Gastroesophageal sphincter (tissue), 4 donors: ENCODE results near the gene SAC3D1. TPM values are rescaled to one million over a fixed set of nuclear protein-coding genes. Genes with fewer than 3 reads are reported as not detected.

Source experiments
- ATAC-seq: fragments of 150-250 bp; one replicate; pipeline ENCODE4 v1.9.1; 2016; ENCODE audit warnings: mild to moderate bottlenecking, moderate library complexity
- H3K27ac ChIP-seq, 4 donors: fragments of 200-600 bp; sonication (generic) in 3 of 4; 1 replicate in 3 of 4; 2 replicates in 1 of 4; pipeline ENCODE4 v1.5.1; 2016 to 2019
- H3K27me3 ChIP-seq: fragments of 200-600 bp; sonication (generic); one replicate; pipeline ENCODE4 v1.5.1; 2019
- H3K36me3 ChIP-seq, 2 donors: fragments of 200-600 bp; sonication (generic); one replicate each; pipeline ENCODE4 v1.5.1; 2019; ENCODE audit warnings: control low read depth in 1 of 2
- H3K4me1 ChIP-seq, 3 donors: fragments of 200-600 bp; sonication (generic); 1 replicate in 2 of 3; 2 replicates in 1 of 3; pipeline ENCODE4 v1.5.1; 2016 to 2019; ENCODE audit warnings: control low read depth in 2 of 3
- H3K4me3 ChIP-seq, 2 donors: fragments of 200-600 bp; sonication (generic); one replicate each; pipeline ENCODE4 v1.5.1; 2019; ENCODE audit warnings: mild to moderate bottlenecking in 1 of 2, moderate library complexity in 1 of 2
- H3K9me3 ChIP-seq, 3 donors: fragments of 200-600 bp; sonication (generic); one replicate each; pipeline ENCODE4 v1.5.1; 2017 to 2019; ENCODE audit warnings: control low read depth in 2 of 3
- EP300 ChIP-seq: sonication (generic); formaldehyde crosslinking; IDR thresholded peaks from one replicate; pipeline ENCODE4 v1.6.1; 2017; ENCODE audit warnings: antibody characterized with exemption, mild to moderate bottlenecking
- POLR2A ChIP-seq, 2 donors: fragments of 450-650 bp; IDR thresholded peaks; one replicate each; pipeline ENCODE4 v1.6.1; 2017; ENCODE audit warnings: antibody characterized with exemption in 2 of 2, mild to moderate bottlenecking in 2 of 2, moderate library complexity in 1 of 2
- POLR2AphosphoS5 ChIP-seq: sonication (generic); formaldehyde crosslinking; IDR thresholded peaks from one replicate; pipeline ENCODE4 v1.6.1; 2017; ENCODE audit warnings: antibody characterized with exemption
- WGBS, 2 donors: methylation state at CpG; one replicate each; pipeline ENCODE4 v1.1.5; 2018; ENCODE audit warnings: low coverage in 1 of 2; 5-methylcytosine and 5-hydroxymethylcytosine counted together
- total RNA-seq, 4 donors: library from RNA; depleted of rRNA; stranded (reverse); fragments of >200 nt; gene quantifications; one replicate each; pipeline ENCODE4 v1.1.0, GENCODE V29; 2016
- TF ChIP-seq, protein P1 (sequence below), 4 experiments: fragments of 200-600 bp in 2 of 4; fragments of 450-650 bp in 2 of 4; sonication (generic) in 1 of 4; IDR thresholded peaks; one replicate each; pipeline ENCODE4 v1.5.1; 2017 to 2019; ENCODE audit warnings: antibody characterized with exemption in 4 of 4, mild to moderate bottlenecking in 2 of 4, moderate library complexity in 2 of 4

Gene SAC3D1
- total RNA-seq, 4 donors from 2014 or later, result 4.7 to 13.6 (median 12.7) TPM

DNA sequence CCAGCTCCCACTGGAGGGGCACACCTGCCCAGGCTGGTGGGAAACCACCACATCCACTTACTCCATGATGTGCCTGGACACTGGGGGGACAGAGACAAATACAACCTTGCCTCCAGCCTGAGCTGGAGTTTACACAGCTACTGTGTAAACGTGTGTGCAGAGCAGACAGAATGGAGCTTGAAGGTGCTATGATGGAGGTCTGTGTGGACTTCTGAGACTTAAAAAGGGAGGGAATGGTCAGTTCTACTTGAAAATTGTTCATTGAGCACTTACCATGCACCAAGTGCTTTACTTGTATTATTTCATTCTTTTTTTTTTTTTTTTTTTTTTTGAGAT, 31.6 kb downstream of the SAC3D1 start:
- Histone ChIP-seq H3K27ac (no peak overlapping the region), H3K36me3 (no peaks in the 10 kb centered on the region), H3K9me3 (no peaks in the 10 kb centered on the region), H3K27me3 (no peaks in the 10 kb centered on the region), H3K4me3 (no peak overlapping the region), H3K4me1 (no peaks in the 10 kb centered on the region)
- no peak for TF ChIP-seq POLR2AphosphoS5
- TF ChIP-seq EP300, result no peak
- 33 to 56% methylated on average over 1 of the region's 1 CpG for WGBS, 2 donors
- no peak for ATAC-seq

DNA sequence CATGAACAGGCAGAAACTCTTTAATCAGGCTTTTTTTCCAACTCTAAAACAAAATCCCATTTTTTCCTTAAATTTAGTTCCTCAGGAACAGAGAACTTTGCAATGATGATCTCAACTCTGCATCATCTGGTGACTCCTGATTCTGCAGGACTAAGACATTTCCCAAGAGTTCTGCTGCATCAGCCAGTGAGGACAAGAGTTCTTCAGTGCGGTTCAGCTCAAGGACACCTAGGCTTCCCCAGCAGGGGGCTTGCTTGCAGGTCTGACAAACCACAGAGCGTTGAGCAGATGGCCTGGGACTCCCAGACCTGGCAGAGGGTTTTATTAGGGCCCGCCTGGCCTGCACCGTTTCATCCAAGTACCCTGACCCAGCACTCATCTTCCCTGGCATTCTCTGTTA, 36.4 kb downstream of the SAC3D1 start:
- no peak overlapping the region for H3K27ac ChIP-seq
- WGBS, 2 donors, result 90 to 100% methylated on average over 2 to 4 of the region's 4 CpGs
- H3K4me3 ChIP-seq, result no peak overlapping the region
- no peak for ATAC-seq
- H3K36me3 ChIP-seq, result no peaks in the 10 kb centered on the region
- H3K9me3 ChIP-seq, result no peaks in the 10 kb centered on the region
- H3K4me1 ChIP-seq, result no peaks in the 10 kb centered on the region
- H3K27me3 ChIP-seq, result no peaks in the 10 kb centered on the region
- no peak for TF ChIP-seq EP300
- TF ChIP-seq POLR2AphosphoS5, result no peak
- TF ChIP-seq, protein P1, sequence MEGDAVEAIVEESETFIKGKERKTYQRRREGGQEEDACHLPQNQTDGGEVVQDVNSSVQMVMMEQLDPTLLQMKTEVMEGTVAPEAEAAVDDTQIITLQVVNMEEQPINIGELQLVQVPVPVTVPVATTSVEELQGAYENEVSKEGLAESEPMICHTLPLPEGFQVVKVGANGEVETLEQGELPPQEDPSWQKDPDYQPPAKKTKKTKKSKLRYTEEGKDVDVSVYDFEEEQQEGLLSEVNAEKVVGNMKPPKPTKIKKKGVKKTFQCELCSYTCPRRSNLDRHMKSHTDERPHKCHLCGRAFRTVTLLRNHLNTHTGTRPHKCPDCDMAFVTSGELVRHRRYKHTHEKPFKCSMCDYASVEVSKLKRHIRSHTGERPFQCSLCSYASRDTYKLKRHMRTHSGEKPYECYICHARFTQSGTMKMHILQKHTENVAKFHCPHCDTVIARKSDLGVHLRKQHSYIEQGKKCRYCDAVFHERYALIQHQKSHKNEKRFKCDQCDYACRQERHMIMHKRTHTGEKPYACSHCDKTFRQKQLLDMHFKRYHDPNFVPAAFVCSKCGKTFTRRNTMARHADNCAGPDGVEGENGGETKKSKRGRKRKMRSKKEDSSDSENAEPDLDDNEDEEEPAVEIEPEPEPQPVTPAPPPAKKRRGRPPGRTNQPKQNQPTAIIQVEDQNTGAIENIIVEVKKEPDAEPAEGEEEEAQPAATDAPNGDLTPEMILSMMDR (IDR thresholded peaks at IDR 0.05), result no peak
- no peak for TF ChIP-seq POLR2A (IDR thresholded peaks at IDR 0.05)

DNA sequence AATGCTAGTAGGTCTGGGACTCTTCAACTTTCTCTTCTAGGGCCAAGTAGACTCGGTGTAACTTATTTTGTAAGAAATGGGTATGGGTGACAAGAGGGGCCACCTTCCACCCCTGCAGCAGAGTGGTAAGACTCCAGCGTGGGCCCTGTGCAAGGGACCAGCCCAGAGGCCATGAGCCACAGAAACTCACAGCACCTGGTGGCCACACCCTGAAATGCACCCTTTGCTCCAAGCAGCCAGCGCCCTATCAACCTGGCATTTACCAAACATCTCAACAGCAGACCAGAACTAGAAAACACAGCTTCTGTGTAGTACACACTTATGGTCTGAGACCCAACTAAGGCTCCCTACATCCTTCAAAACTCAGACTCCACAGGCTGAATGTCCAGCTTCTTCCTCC, 37.1 kb downstream of the SAC3D1 start:
- ATAC-seq, result no peak
- Histone ChIP-seq H3K36me3 (no peaks in the 10 kb centered on the region), H3K27me3 (no peaks in the 10 kb centered on the region), H3K9me3 (no peaks in the 10 kb centered on the region), H3K27ac (no peak overlapping the region), H3K4me1 (peaks cover 0 to under 1% (median 0%) of the 10 kb centered on the region in 3 donors), H3K4me3 (no peak overlapping the region)
- TF ChIP-seq POLR2AphosphoS5, result no peak
- TF ChIP-seq, protein P1 (IDR thresholded peaks at IDR 0.05), result peak in 3 of 4 experiments; percentile 33 to 56 (median 56)
- WGBS, 2 donors, result 53 to 80% methylated on average over 1 to 3 of the region's 3 CpGs

GRCh38 chr11:65078786-65079342, 37.9 kb downstream of the SAC3D1 start:
- H3K27me3 ChIP-seq, result no peaks in the 10 kb centered on the region
- no peak for ATAC-seq
- H3K4me3 ChIP-seq, result no peak overlapping the region
- peaks cover 0 to 7% (median 5%) of the 10 kb centered on the region in 3 donors for H3K4me1 ChIP-seq
- H3K27ac ChIP-seq, result no peak overlapping the region
- H3K9me3 ChIP-seq, result no peaks in the 10 kb centered on the region
- WGBS, 2 donors, result 40 to 100% methylated on average over 1 to 3 of the region's 9 CpGs
- TF ChIP-seq POLR2AphosphoS5 (no peak), EP300 (no peak), POLR2A (IDR thresholded peaks at IDR 0.05) (no peak)
- TF ChIP-seq, protein P1 (IDR thresholded peaks at IDR 0.05), result no peak
- no peaks in the 10 kb centered on the region for H3K36me3 ChIP-seq

DNA sequence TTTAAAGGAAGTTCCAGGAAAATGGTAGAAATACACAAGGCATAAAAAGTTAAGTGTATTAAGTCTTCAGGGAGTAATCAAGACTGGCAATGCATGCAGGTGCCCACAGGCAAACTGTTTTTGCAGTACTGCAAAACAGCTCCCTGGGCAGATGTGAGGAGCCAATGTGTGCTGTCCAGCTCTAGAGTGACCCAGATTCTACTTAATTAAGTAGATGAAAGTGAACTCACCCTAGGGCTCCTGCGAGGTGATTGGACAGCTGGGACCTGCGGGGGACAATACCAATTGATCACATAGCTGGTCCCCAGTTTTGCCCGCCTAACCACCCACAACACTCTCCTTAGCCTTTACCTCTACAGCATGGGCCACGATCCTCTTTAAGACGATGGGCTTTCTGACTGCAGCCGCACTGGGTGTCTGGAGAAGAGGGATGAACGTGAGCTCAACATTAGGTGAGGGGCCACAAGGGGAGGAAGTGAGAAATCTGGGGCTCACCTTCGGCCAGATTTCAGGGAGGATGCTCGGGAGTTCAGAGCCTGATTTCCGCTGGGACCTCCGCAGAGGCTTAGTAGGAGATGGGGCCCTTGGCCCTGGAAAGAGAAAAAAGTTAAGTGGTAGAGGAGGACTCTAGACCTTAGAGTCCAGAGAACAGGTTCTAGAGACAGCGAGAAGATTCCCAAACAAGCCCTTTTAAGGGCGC, 42.3 kb downstream of the SAC3D1 start:
- no peaks in the 10 kb centered on the region for H3K27me3 ChIP-seq

More for the DNA sequence above, 42.3 kb downstream of the SAC3D1 start:
- 2 to 10% methylated on average over 2 to 6 of the region's 13 CpGs for WGBS, 2 donors
- no peak for TF ChIP-seq POLR2A (IDR thresholded peaks at IDR 0.05)
- TF ChIP-seq POLR2AphosphoS5, result no peak
- TF ChIP-seq, protein P1 (IDR thresholded peaks at IDR 0.05), result no peak
- TF ChIP-seq EP300, result no peak
- Histone ChIP-seq H3K4me3 (peak overlapping the region; percentile 68 to 81), H3K4me1 (peaks cover 0 to 24% (median 14%) of the 10 kb centered on the region in 3 donors), H3K9me3 (no peaks in the 10 kb centered on the region), H3K27ac (peak overlapping the region in 3 of 4 donors; percentile 92 to 97 (median 94)), H3K36me3 (peaks cover 0 to 33% of the 10 kb centered on the region in 2 donors)
- no peak for ATAC-seq
